Measurements from ENCODE around the gene TRIM49D1. TPM values are rescaled to one million over a fixed set of nuclear protein-coding genes. Genes with fewer than 3 reads are reported as not detected.

TRIM49D1 gene
- total RNA-seq, 6 donors from 2014 or later = not detected

Small RNA genes lying within 50 kb of the gene (small RNA-seq; reads per million reads assigned to genes)
- 0 reads per million in 4 donors for gene AP004607.1

Other genes starting within 250 kb of the TRIM49D1 start
- gene TRIM77, start 211.9 kb downstream of the TRIM49D1 start, total RNA-seq = not detected
- gene TRIM49, start 113.7 kb downstream of the TRIM49D1 start, total RNA-seq = not detected
- gene TRIM64B, start 43.8 kb downstream of the TRIM49D1 start, total RNA-seq = not detected
- gene TRIM49D2, start 1.8 kb upstream of the TRIM49D1 start, total RNA-seq = not detected
- gene TRIM64, start 43.8 kb upstream of the TRIM49D1 start, total RNA-seq = not detected
- not detected for gene TRIM49C, start 108.9 kb upstream of the TRIM49D1 start, total RNA-seq
- not detected for gene UBTFL1, start 163.7 kb upstream of the TRIM49D1 start, total RNA-seq
- gene NAALAD2, start 212.4 kb upstream of the TRIM49D1 start, total RNA-seq = 1 to 10 TPM in 4 of 6 donors, under 1 TPM in 2; 0.33 to 2.1 (median 1.2) TPM